ENCODE measurements around the gene ZNF749.
"Not testable (repeated sequence)": the region's sequence is repeated elsewhere in the genome, so short reads cannot be mapped to it uniquely, and the experiment has no call there.

The ZNF749 gene

GRCh38 chr19:57477191-57478008 is 42.3 kb downstream of the ZNF749 start, which contains the start of gene ZNF772:
TSS of gene ZNF772 (minus strand) at chr19:57477566. CDS start at chr19:57477309, 257 bp downstream.
- peaks cover 41% of the 10 kb centered on the region for H3K36me3 ChIP-seq
- no peaks in the 10 kb centered on the region for H3K27me3 ChIP-seq
- no peaks in the 10 kb centered on the region for H3K4me1 ChIP-seq
- peak; percentile 93 for DNase-seq
- peak; percentile 62 for TF ChIP-seq CTCF (IDR thresholded peaks at IDR 0.05; ENCODE audit: low read depth, low read length)
- H3K4me3 ChIP-seq (ENCODE audit: low read depth, low read length): peak within 1 kb of the TSS; percentile 86
- peaks cover 17% of the 10 kb centered on the region; the same call in 1 of the 2 replicates for H3K9me3 ChIP-seq

- peak within 1 kb of the TSS; percentile 88 for H3K4me3 ChIP-seq (ENCODE audit: low read depth, low read length)
- H3K9me3 ChIP-seq, H3K27me3 ChIP-seq, H3K4me1 ChIP-seq, H3K36me3 ChIP-seq: not testable (repeated sequence)
- DNase-seq: peak; percentile 87
Observed at GRCh38 chr19:57487477-57488298, 52.6 kb downstream of the ZNF749 start, which contains the start of gene ZNF419. TSS of gene ZNF419 (plus strand) at chr19:57487750. CDS start at chr19:57487951, 201 bp downstream.

GRCh38 chr19:57488299-57488644 is 53.1 kb downstream of the ZNF749 start:
- not testable (repeated sequence) for H3K27me3 ChIP-seq, H3K9me3 ChIP-seq, H3K4me1 ChIP-seq, DNase-seq
- Histone ChIP-seq H3K36me3 (peaks cover 10% of the 10 kb centered on the region), H3K4me3 (ENCODE audit: low read depth, low read length) (peak overlapping the region; percentile 43)

Measured in BE2C (cell line).